H9 (cell line): ENCODE data around the gene TMEM198. TPM values are rescaled to one million over a fixed set of nuclear protein-coding genes. Genes with fewer than 3 reads are reported as not detected.

Experiments
- DNase-seq: peaks from one replicate; pipeline ENCODE4 v3.0.0-alpha.2; 2017
- H2AFZ ChIP-seq: one replicate; pipeline ENCODE4 v1.6.1; 2013; ENCODE audit warnings: mild to moderate bottlenecking, low read length, control low read depth, moderate library complexity
- H2AK5ac ChIP-seq: 2 replicates; pipeline ENCODE4 v1.6.1; 2013; ENCODE audit warnings: low read length, control low read depth, mixed read lengths; ENCODE audit not compliant: insufficient read length
- H2BK120ac ChIP-seq: one replicate; pipeline ENCODE4 v1.6.1; 2013; ENCODE audit warnings: low read depth, mild to moderate bottlenecking, low read length, control low read depth, inconsistent platforms; ENCODE audit not compliant: poor library complexity, severe bottlenecking
- H2BK12ac ChIP-seq: 2 replicates; pipeline ENCODE4 v1.6.1; 2013; ENCODE audit warnings: low read length, control low read depth, mixed read lengths, low read depth; ENCODE audit not compliant: insufficient read length
- H2BK15ac ChIP-seq: 2 replicates; pipeline ENCODE4 v1.6.1; 2013; ENCODE audit warnings: low read depth, low read length, control low read depth
- H2BK20ac ChIP-seq: one replicate; pipeline ENCODE4 v1.6.1; 2013; ENCODE audit warnings: low read depth, mild to moderate bottlenecking, low read length, control low read depth, inconsistent platforms; ENCODE audit not compliant: poor library complexity, severe bottlenecking
- H2BK5ac ChIP-seq: 2 replicates; pipeline ENCODE4 v1.6.1; 2013; ENCODE audit warnings: low read length, control low read depth, mixed read lengths; ENCODE audit not compliant: insufficient read length
- H3K14ac ChIP-seq: 2 replicates; pipeline ENCODE4 v1.6.1; 2013; ENCODE audit warnings: low read length, control low read depth; ENCODE audit not compliant: insufficient read depth
- H3K18ac ChIP-seq: 2 replicates; pipeline ENCODE4 v1.6.1; 2013; ENCODE audit warnings: low read depth, mild to moderate bottlenecking, mixed read lengths, low read length, control low read depth; ENCODE audit not compliant: insufficient read length
- H3K23ac ChIP-seq: 2 replicates; pipeline ENCODE4 v1.6.1; 2013; ENCODE audit warnings: low read length, control low read depth, mixed read lengths, low read depth; ENCODE audit not compliant: insufficient read length
- H3K23me2 ChIP-seq: 2 replicates; pipeline ENCODE4 v1.6.1; 2013; ENCODE audit warnings: low read depth, mild to moderate bottlenecking, mixed read lengths, low read length, control low read depth; ENCODE audit not compliant: insufficient read length, poor library complexity, severe bottlenecking
- H3K27ac ChIP-seq: 2 replicates; pipeline ENCODE4 v1.5.1; 2013; ENCODE audit warnings: low read length, control low read depth, mixed read lengths, low read depth; ENCODE audit not compliant: insufficient read length
- H3K27me3 ChIP-seq: 2 replicates; pipeline ENCODE4 v1.6.1; 2013; ENCODE audit warnings: low read length, control low read depth, inconsistent platforms; ENCODE audit not compliant: insufficient read depth
- H3K4ac ChIP-seq: 2 replicates; pipeline ENCODE4 v1.6.1; 2013; ENCODE audit warnings: low read depth, mild to moderate bottlenecking, control low read depth, inconsistent platforms, low read length, moderate library complexity
- H3K4me1 ChIP-seq: 2 replicates; pipeline ENCODE4 v1.6.1; 2013; ENCODE audit warnings: low read length, control low read depth, inconsistent platforms; ENCODE audit not compliant: insufficient read depth
- H3K4me2 ChIP-seq: 2 replicates; pipeline ENCODE4 v1.6.1; 2013; ENCODE audit warnings: low read length, control low read depth, mixed read lengths; ENCODE audit not compliant: insufficient read length, insufficient read depth
- H3K56ac ChIP-seq: 2 replicates; pipeline ENCODE4 v1.6.1; 2013; ENCODE audit warnings: low read depth, mild to moderate bottlenecking, mixed read lengths, low read length, control low read depth; ENCODE audit not compliant: insufficient read length
- H3K79me1 ChIP-seq: 2 replicates; pipeline ENCODE4 v1.6.1; 2013; ENCODE audit warnings: low read depth, mild to moderate bottlenecking, moderate library complexity, low read length, control low read depth, inconsistent platforms; ENCODE audit not compliant: insufficient read depth, poor library complexity, severe bottlenecking
- H3K79me2 ChIP-seq: 2 replicates; pipeline ENCODE4 v1.6.1; 2013; ENCODE audit warnings: low read length, control low read depth, inconsistent platforms; ENCODE audit not compliant: insufficient read depth
- H3K9ac ChIP-seq: 2 replicates; pipeline ENCODE4 v1.6.1; 2013; ENCODE audit warnings: low read length, control low read depth, mixed read lengths; ENCODE audit not compliant: insufficient read length; ENCODE audit errors: extremely low read depth
- H3K9me3 ChIP-seq: one replicate; pipeline ENCODE4 v1.6.1; 2013; ENCODE audit warnings: low read depth, low read length, inconsistent platforms; ENCODE audit not compliant: control insufficient read depth
- H3T11ph ChIP-seq: one replicate; pipeline ENCODE4 v1.6.1; 2013; ENCODE audit warnings: mild to moderate bottlenecking, low read length, control low read depth, inconsistent platforms
- H4K20me1 ChIP-seq: one replicate; pipeline ENCODE4 v1.6.1; 2013; ENCODE audit not compliant: control insufficient read depth, insufficient read length, insufficient read depth
- H4K5ac ChIP-seq: 2 replicates; pipeline ENCODE4 v1.6.1; 2013; ENCODE audit warnings: low read depth, mild to moderate bottlenecking, mixed read lengths, low read length, control low read depth; ENCODE audit not compliant: insufficient read length
- H4K8ac ChIP-seq: replicated peaks from 2 replicates; pipeline ENCODE4 v1.6.1; 2013; ENCODE audit warnings: low read length, control low read depth, mixed read lengths, low read depth; ENCODE audit not compliant: insufficient read length
- H4K91ac ChIP-seq: 2 replicates; pipeline ENCODE4 v1.6.1; 2013; ENCODE audit warnings: low read depth, mild to moderate bottlenecking, moderate library complexity, mixed read lengths, low read length, control low read depth; ENCODE audit not compliant: insufficient read length
- H3K27ac Mint-ChIP-seq, 3 experiments: 2 replicates in 2 of 3; 3 replicates in 1 of 3; pipeline ENCODE4 v1.8.0; 2020 to 2021; ENCODE audit warnings: mixed read lengths in 3 of 3, mild to moderate bottlenecking in 1 of 3, moderate library complexity in 1 of 3
- H3K27me3 Mint-ChIP-seq: 2 replicates; pipeline ENCODE4 v1.8.0; 2021; ENCODE audit warnings: low read depth, mild to moderate bottlenecking, moderate library complexity, mixed read lengths
- H3K36me3 Mint-ChIP-seq, 3 experiments: 2 replicates in 2 of 3; 3 replicates in 1 of 3; pipeline ENCODE4 v1.8.0; 2020 to 2021; ENCODE audit warnings: low read depth in 3 of 3, mixed read lengths in 3 of 3; ENCODE audit not compliant: insufficient read depth in 1 of 3
- H3K4me1 Mint-ChIP-seq, 2 experiments: 2 replicates each; pipeline ENCODE4 v1.8.0; 2020; ENCODE audit warnings: mixed read lengths in 2 of 2
- H3K4me3 Mint-ChIP-seq, 2 experiments: 2 replicates in 1 of 2; 3 replicates in 1 of 2; pipeline ENCODE4 v1.8.0; 2020 to 2021; ENCODE audit warnings: mild to moderate bottlenecking in 2 of 2, mixed read lengths in 2 of 2, moderate library complexity in 1 of 2
- H3K9me3 Mint-ChIP-seq, 2 experiments: 2 replicates in 1 of 2; 3 replicates in 1 of 2; pipeline ENCODE4 v1.8.0; 2020; ENCODE audit warnings: mild to moderate bottlenecking in 2 of 2, mixed read lengths in 2 of 2, moderate library complexity in 1 of 2
- WGBS: extraction: QIAGEN DNeasy Blood & Tissue Kit; methylation state at CpG from one replicate; pipeline ENCODE4 v1.1.7; 2013; ENCODE audit warnings: missing lambda C conversion rate, low lambda C conversion rate, mixed read lengths; ENCODE audit not compliant: insufficient read length; ENCODE audit errors: extremely low coverage; 5-methylcytosine and 5-hydroxymethylcytosine counted together
- total RNA-seq: library from RNA; stranded (reverse); gene quantifications from 2 replicates; pipeline ENCODE4 v1.2.1, GENCODE V29; 2021
- TF ChIP-seq, protein P1 (sequence below): fragments of 200-600 bp; sonication (generic); conservative IDR thresholded peaks from 3 replicates; pipeline ENCODE4 v1.8.0; 2021; ENCODE audit warnings: antibody characterized with exemption, mild to moderate bottlenecking

Gene TMEM198
- total RNA-seq, 1 experiment from 2014 or later, result 7.7 TPM

DNA sequence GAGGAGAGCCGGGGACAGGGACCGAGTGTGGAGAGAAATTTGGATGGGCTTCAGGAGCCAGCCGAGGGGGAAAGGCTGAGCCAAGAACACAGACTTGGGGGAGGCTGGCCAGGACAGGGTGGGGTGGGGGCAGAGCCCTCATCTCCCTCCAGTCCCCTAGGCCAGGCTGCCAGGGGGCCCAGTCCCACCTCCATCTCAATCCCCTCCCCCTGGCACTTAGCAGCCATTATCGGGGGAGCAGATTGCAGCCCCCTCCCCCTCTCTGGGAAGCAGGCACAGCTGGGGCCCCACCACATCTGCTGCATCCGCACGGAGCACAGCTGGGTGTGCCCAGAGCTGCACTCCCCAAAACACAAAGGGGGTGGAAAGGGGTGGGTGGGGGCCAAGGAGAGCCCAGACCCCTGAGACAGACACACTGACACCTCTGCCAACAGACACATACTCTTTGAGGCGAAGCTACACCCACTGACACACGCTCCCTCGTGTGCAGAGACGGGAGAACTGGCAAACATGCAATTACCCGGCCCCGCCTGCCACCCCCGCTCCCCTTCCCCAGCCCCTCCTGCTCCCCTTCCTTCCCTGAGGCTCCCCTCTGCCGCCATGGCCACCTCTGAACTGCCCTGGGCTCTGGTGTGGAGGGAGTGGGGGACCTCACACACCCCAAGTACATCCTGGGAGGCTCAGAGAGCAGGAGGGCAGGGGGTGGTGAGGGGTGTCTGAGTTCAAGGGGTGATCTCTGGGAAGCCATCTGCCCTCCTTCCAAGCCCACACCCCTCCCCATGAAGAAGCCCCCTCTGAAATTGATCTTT, 34.7 kb upstream of the TMEM198 start:
- H3K4me1 ChIP-seq, result peaks cover 17% of the 10 kb centered on the region; the same call in 1 of the 2 replicates
- no peak overlapping the region for H2AFZ ChIP-seq
- no peak overlapping the region for H3K14ac ChIP-seq
- no peaks in the 10 kb centered on the region; a peak in 2 of 5 replicates for H3K9me3 Mint-ChIP-seq
- peaks cover 4% of the 10 kb centered on the region for H3K23me2 ChIP-seq
- H3K18ac ChIP-seq, result no peak overlapping the region
- peak overlapping the region; percentile 61 for H3K4me2 ChIP-seq
- no peaks in the 10 kb centered on the region for H3K79me1 ChIP-seq
- H3K27ac ChIP-seq, result no peak overlapping the region
- TF ChIP-seq, protein P1, sequence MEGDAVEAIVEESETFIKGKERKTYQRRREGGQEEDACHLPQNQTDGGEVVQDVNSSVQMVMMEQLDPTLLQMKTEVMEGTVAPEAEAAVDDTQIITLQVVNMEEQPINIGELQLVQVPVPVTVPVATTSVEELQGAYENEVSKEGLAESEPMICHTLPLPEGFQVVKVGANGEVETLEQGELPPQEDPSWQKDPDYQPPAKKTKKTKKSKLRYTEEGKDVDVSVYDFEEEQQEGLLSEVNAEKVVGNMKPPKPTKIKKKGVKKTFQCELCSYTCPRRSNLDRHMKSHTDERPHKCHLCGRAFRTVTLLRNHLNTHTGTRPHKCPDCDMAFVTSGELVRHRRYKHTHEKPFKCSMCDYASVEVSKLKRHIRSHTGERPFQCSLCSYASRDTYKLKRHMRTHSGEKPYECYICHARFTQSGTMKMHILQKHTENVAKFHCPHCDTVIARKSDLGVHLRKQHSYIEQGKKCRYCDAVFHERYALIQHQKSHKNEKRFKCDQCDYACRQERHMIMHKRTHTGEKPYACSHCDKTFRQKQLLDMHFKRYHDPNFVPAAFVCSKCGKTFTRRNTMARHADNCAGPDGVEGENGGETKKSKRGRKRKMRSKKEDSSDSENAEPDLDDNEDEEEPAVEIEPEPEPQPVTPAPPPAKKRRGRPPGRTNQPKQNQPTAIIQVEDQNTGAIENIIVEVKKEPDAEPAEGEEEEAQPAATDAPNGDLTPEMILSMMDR, result no peak
- no peak overlapping the region for H2BK5ac ChIP-seq
- H3K9ac ChIP-seq, result no peak overlapping the region
- H4K20me1 ChIP-seq, result no peaks in the 10 kb centered on the region
- H4K5ac ChIP-seq, result no peak overlapping the region
- H4K91ac ChIP-seq, result no peak overlapping the region
- H3K23ac ChIP-seq, result no peak overlapping the region
- H2BK15ac ChIP-seq, result no peak overlapping the region
- H3K27ac Mint-ChIP-seq, result peak overlapping the region in 1 of 3 experiments; percentile 87; a peak in 1 of 7 replicates
- H3K9me3 ChIP-seq, result no peaks in the 10 kb centered on the region
- H3K27me3 Mint-ChIP-seq, result peaks cover 43% of the 10 kb centered on the region
- H3T11ph ChIP-seq, result no peak overlapping the region
- H3K4me3 Mint-ChIP-seq, result peak overlapping the region; percentile 59 to 81
- no peak overlapping the region for H2BK12ac ChIP-seq
- WGBS, result no CpG with 5 or more reads among the region's 14 CpGs
- H2BK20ac ChIP-seq, result no peak overlapping the region
- peaks cover 9 to 13% (median 9%) of the 10 kb centered on the region in 3 experiments; a peak in 5 of 7 replicates for H3K36me3 Mint-ChIP-seq
- H3K4ac ChIP-seq, result no peak overlapping the region
- no peaks in the 10 kb centered on the region for H3K79me2 ChIP-seq
- peaks cover 9% of the 10 kb centered on the region; the same call in 1 of the 2 replicates for H3K27me3 ChIP-seq
- no peak overlapping the region for H3K56ac ChIP-seq
- no peak for DNase-seq
- no peak overlapping the region for H2BK120ac ChIP-seq
- peaks cover 63 to 76% of the 10 kb centered on the region in 2 experiments for H3K4me1 Mint-ChIP-seq
- no peak overlapping the region for H4K8ac ChIP-seq
- H2AK5ac ChIP-seq, result no peak overlapping the region
